OCI-LY7 (cell line): ENCODE data around the gene PLEKHF1. TPM values are rescaled to one million over a fixed set of nuclear protein-coding genes. Genes with fewer than 3 reads are reported as not detected.

Experiments used
- BruUV-seq: library from RNA; stranded (reverse); fragments of 400-500 nt; replicated peaks from 2 replicates; lab custom pipeline; 2021; lab: Mats Ljungman, UMichigan
- CTCF ChIA-PET: fragments of 300-600 bp; sonication (Branson Sonifier 250); formaldehyde crosslinking; loops from one replicate; lab custom pipeline; 2022; ENCODE audit warnings: antibody characterized with exemption; ENCODE audit not compliant: unreplicated experiment; lab: Charles Lee
- POLR2A ChIA-PET: fragments of 300-600 bp; sonication (Branson Sonifier 250); formaldehyde crosslinking; loops from one replicate; lab custom pipeline; 2022; ENCODE audit warnings: antibody characterized with exemption; lab: Charles Lee
- DNase-seq: peaks from one replicate; pipeline ENCODE4 v3.0.0-alpha.2; 2015; ENCODE audit warnings: low spot score
- H2AFZ ChIP-seq: fragments of 200-600 bp; sonication (generic), shearing (Covaris generic); 2 replicates; pipeline ENCODE4 v1.6.1; 2014; ENCODE audit warnings: mild to moderate bottlenecking, antibody characterized with exemption, low read length, moderate library complexity
- H3K27ac ChIP-seq: fragments of 200-600 bp; sonication (generic); 2 replicates; pipeline ENCODE4 v1.5.1; 2014; ENCODE audit warnings: mixed run types, low read depth, mild to moderate bottlenecking, moderate library complexity, low read length, inconsistent platforms; ENCODE audit not compliant: poor library complexity, severe bottlenecking
- H3K36me3 ChIP-seq: fragments of 200-600 bp; sonication (generic); 2 replicates; pipeline ENCODE4 v1.6.1; 2014; ENCODE audit warnings: mild to moderate bottlenecking, antibody characterized with exemption, low read length, moderate library complexity, mixed read lengths; ENCODE audit not compliant: insufficient read depth
- H3K4me1 ChIP-seq: fragments of 200-600 bp; sonication (generic); 2 replicates; pipeline ENCODE4 v1.5.1; 2014; ENCODE audit warnings: mild to moderate bottlenecking, low read length; ENCODE audit not compliant: insufficient read depth, poor library complexity, severe bottlenecking
- H3K4me2 ChIP-seq: fragments of 200-600 bp; sonication (generic); 2 replicates; pipeline ENCODE4 v1.6.1; 2014; ENCODE audit warnings: mild to moderate bottlenecking, low read length
- H3K4me3 ChIP-seq: fragments of 200-600 bp; sonication (generic); 2 replicates; pipeline ENCODE4 v1.5.1; 2014; ENCODE audit warnings: mild to moderate bottlenecking, low read depth, low read length; ENCODE audit not compliant: poor library complexity, severe bottlenecking
- H3K79me2 ChIP-seq: fragments of 200-600 bp; sonication (generic); 2 replicates; pipeline ENCODE4 v1.6.1; 2016; ENCODE audit warnings: low read depth, mild to moderate bottlenecking, low read length, moderate library complexity, mixed read lengths; ENCODE audit not compliant: insufficient read depth
- H3K9me2 ChIP-seq: fragments of 200-600 bp; sonication (generic); 2 replicates; pipeline ENCODE4 v1.6.1; 2016; ENCODE audit warnings: mild to moderate bottlenecking, low read length, mixed read lengths; ENCODE audit not compliant: insufficient read depth
- H3K9me3 ChIP-seq: fragments of 200-600 bp; sonication (generic); 2 replicates; pipeline ENCODE4 v1.6.1; 2014; ENCODE audit warnings: mild to moderate bottlenecking, mixed run types, low read length, mixed read lengths
- H4K20me1 ChIP-seq: fragments of 200-600 bp; sonication (generic); 2 replicates; pipeline ENCODE4 v1.6.1; 2014; ENCODE audit warnings: mild to moderate bottlenecking, antibody characterized with exemption, low read length, moderate library complexity, mixed read lengths; ENCODE audit not compliant: insufficient read depth
- CTCF ChIP-seq: fragments of 200-600 bp; sonication (generic); conservative IDR thresholded peaks from 2 replicates; pipeline ENCODE4 v1.5.1; 2014; ENCODE audit warnings: mild to moderate bottlenecking, antibody characterized with exemption, low read length, moderate library complexity, mixed read lengths
- EZH2phosphoT487 ChIP-seq: fragments of 200-600 bp; sonication (generic); IDR thresholded peaks from 2 replicates; pipeline ENCODE4 v1.6.1; 2018; ENCODE audit warnings: low read depth, borderline replicate concordance, mild to moderate bottlenecking, mixed run types, antibody characterized with exemption, low read length, moderate library complexity, mixed read lengths
- intact Hi-C: fragments of 100-400 bp; cut with micrococcal nuclease; formaldehyde crosslinking; loops from one replicate; pipeline ENCODE4 v1.10.0; 2022; ENCODE audit not compliant: unreplicated experiment
- total RNA-seq, 2 experiments: library from RNA; depleted of rRNA in 1 of 2; stranded (reverse); fragments of >200 nt in 1 of 2; shearing (Covaris generic) in 1 of 2; gene quantifications; 2 replicates each; pipeline ENCODE4 v1.2.3, GENCODE V29; 2014 to 2022

PLEKHF1 gene
- total RNA-seq, 2 experiments from 2014 or later = 5.0 to 7.0 TPM

GRCh38 chr19:29618434-29618833 is 46.8 kb upstream of the PLEKHF1 start:
- TF ChIP-seq EZH2phosphoT487 = no peak
- TF ChIP-seq CTCF = no peak
- H3K9me2 ChIP-seq = no peaks in the 10 kb centered on the region
- ChIA-PET CTCF (no interaction called here), POLR2A (interaction anchor here (0.8 kb wide), 1 partner anchor 8 kb away, joined by 4 read pairs; no protein-coding TSS in a partner anchor)
- DNase-seq = no peak
- no peak overlapping the region for H3K4me3 ChIP-seq
- no peaks in the 10 kb centered on the region for H3K9me3 ChIP-seq
- no peak overlapping the region for H2AFZ ChIP-seq
- H4K20me1 ChIP-seq = no peaks in the 10 kb centered on the region
- H3K36me3 ChIP-seq = peaks cover 23% of the 10 kb centered on the region
- no peak overlapping the region for H3K27ac ChIP-seq
- BruUV-seq = no TSS peak
- no peak overlapping the region for H3K4me2 ChIP-seq
- H3K4me1 ChIP-seq = no peaks in the 10 kb centered on the region
- no peaks in the 10 kb centered on the region for H3K79me2 ChIP-seq
- intact Hi-C loops = no loop called here

- no peak for TF ChIP-seq CTCF
- CTCF ChIA-PET = no interaction called here
- POLR2A ChIA-PET = interaction anchor here (0.8 kb wide), 1 partner anchor 8 kb away, joined by 4 read pairs; no protein-coding TSS in a partner anchor
- peaks cover 18% of the 10 kb centered on the region for H3K36me3 ChIP-seq
- H3K4me1 ChIP-seq = no peaks in the 10 kb centered on the region
- no peak for DNase-seq
- H4K20me1 ChIP-seq = no peaks in the 10 kb centered on the region
- no peak overlapping the region for H3K27ac ChIP-seq
- no TSS peak for BruUV-seq
- H3K4me2 ChIP-seq = no peak overlapping the region
- no peaks in the 10 kb centered on the region for H3K9me2 ChIP-seq
- no peak overlapping the region for H3K4me3 ChIP-seq
- intact Hi-C loops = no loop called here
- H2AFZ ChIP-seq = no peak overlapping the region
- no peaks in the 10 kb centered on the region for H3K79me2 ChIP-seq
- H3K9me3 ChIP-seq = no peaks in the 10 kb centered on the region
Observed at GRCh38 chr19:29618871-29619270, 46.4 kb upstream of the PLEKHF1 start.

GRCh38 chr19:29620931-29621351 is 44.3 kb upstream of the PLEKHF1 start:
- Histone ChIP-seq H3K27ac (no peak overlapping the region), H3K36me3 (peaks cover 2% of the 10 kb centered on the region; the same call in 1 of the 2 replicates), H3K9me2 (no peaks in the 10 kb centered on the region), H3K9me3 (no peaks in the 10 kb centered on the region), H3K4me3 (no peak overlapping the region), H2AFZ (no peak overlapping the region), H3K4me2 (no peak overlapping the region), H4K20me1 (no peaks in the 10 kb centered on the region), H3K4me1 (no peaks in the 10 kb centered on the region), H3K79me2 (no peaks in the 10 kb centered on the region)
- TF ChIP-seq EZH2phosphoT487 (no peak), CTCF (no peak)
- intact Hi-C loops = no loop called here
- no TSS peak for BruUV-seq
- ChIA-PET CTCF (no interaction called here), POLR2A (no interaction called here)
- DNase-seq = no peak
